Hepatocyte (in vitro differentiated cells): ENCODE results near the gene AIF1.

Source experiments
- CTCF ChIP-seq: fragments of 200-600 bp; sonication (generic); IDR thresholded peaks from 2 replicates; pipeline ENCODE4 v1.5.1; 2016; ENCODE audit warnings: antibody characterized with exemption, mild to moderate bottlenecking; ENCODE audit not compliant: poor library complexity
- EZH2 ChIP-seq: fragments of 200-600 bp; sonication (generic); IDR thresholded peaks from 2 replicates; pipeline ENCODE4 v1.6.1; 2016; ENCODE audit warnings: antibody characterized with exemption, mild to moderate bottlenecking, borderline replicate concordance
- EZH2phosphoT487 ChIP-seq: fragments of 200-600 bp; sonication (generic); IDR thresholded peaks from one replicate; pipeline ENCODE4 v1.6.1; 2018; ENCODE audit warnings: antibody characterized with exemption, mild to moderate bottlenecking, low read depth, moderate library complexity; ENCODE audit not compliant: unreplicated experiment, severe bottlenecking

- no peak for TF ChIP-seq EZH2
- no peak for TF ChIP-seq CTCF
- TF ChIP-seq EZH2phosphoT487: no peak
These were observed 45.6 kb downstream of the AIF1 start, which contains the start of gene C6orf47 for GRCh38 chr6:31660381-31661261.
